AG09319 (cell line): ENCODE results near the gene COX10.
A peak's percentile ranks its signal among the peaks of the same experiment; 100 is the strongest.

ENCODE experiments used
- DNase-seq: peaks from one replicate; pipeline ENCODE4 v3.0.0-alpha.2; 2010; ENCODE audit warnings: low read depth; ENCODE audit errors: extremely low read depth
- TF ChIP-seq, protein P1 (sequence below): IDR thresholded peaks from 2 replicates; pipeline ENCODE4 v1.5.1; 2011; ENCODE audit warnings: low read depth, mild to moderate bottlenecking, inconsistent platforms, low read length, moderate library complexity

COX10 gene

DNA sequence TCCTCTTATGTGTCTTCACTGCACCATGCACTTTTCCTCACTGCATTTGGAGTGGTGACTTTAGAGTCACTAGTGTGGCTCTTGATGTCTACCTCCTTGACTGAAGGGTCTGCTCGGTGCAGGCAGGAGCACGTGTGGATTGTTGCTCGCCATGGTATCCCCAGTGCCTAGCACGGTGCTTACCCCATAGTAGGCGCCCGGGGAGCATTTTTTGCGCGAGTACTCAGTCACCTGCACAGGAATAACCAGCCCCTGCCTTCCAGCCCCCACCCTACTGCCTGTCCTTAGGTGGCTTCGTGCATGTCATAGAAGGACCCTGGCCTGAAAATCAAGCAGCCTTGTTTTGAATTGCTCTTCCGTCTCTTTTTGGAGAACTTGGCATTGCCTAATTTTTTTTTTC lies 136.1 kb downstream of the COX10 start:
- DNase-seq: no peak
- TF ChIP-seq, protein P1, sequence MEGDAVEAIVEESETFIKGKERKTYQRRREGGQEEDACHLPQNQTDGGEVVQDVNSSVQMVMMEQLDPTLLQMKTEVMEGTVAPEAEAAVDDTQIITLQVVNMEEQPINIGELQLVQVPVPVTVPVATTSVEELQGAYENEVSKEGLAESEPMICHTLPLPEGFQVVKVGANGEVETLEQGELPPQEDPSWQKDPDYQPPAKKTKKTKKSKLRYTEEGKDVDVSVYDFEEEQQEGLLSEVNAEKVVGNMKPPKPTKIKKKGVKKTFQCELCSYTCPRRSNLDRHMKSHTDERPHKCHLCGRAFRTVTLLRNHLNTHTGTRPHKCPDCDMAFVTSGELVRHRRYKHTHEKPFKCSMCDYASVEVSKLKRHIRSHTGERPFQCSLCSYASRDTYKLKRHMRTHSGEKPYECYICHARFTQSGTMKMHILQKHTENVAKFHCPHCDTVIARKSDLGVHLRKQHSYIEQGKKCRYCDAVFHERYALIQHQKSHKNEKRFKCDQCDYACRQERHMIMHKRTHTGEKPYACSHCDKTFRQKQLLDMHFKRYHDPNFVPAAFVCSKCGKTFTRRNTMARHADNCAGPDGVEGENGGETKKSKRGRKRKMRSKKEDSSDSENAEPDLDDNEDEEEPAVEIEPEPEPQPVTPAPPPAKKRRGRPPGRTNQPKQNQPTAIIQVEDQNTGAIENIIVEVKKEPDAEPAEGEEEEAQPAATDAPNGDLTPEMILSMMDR: no peak

DNA sequence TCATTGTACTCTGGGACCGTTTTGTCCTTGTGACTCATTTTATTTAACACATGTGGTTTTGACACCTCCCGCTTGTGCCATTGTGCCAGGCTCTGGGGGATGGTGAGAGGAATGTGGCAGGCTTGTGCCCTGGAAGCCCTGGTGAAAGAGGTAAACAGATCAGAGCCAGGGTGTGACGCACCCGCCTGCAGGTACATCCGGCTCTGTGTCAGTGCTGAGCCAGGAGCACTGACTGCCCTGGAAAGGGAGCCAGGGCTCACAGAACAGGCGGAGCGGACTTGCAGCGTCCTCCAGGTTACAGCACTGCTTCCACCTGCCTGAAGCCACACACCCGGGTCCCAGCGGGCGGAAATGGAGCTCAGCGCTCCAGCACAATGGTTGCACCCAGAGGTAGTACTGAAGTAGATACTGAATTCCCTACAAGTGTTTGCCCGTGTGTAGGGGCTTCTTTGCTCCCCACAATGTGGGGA lies 136.7 kb downstream of the COX10 start:
- DNase-seq: no peak

DNA sequence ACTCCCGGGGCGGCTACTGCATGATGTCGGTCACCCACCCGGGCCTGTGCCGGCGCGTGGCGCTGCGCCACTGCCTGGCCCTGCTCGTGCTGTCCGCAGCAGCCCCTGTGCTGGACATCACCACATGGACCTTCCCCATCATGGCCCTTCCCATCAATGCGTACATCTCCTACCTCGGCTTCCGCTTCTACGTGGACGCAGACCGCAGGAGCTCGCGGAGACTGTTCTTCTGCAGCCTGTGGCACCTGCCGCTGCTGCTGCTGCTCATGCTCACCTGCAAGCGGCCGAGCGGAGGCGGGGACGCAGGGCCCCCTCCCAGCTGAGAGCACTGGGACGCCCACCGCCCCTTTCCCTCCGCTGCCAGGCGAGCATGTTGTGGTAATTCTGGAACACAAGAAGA lies 137.6 kb downstream of the COX10 start:
- TF ChIP-seq, protein P1: no peak
- DNase-seq: no peak

More for the DNA sequence above, 136.7 kb downstream of the COX10 start:
- TF ChIP-seq, protein P1: no peak

DNA sequence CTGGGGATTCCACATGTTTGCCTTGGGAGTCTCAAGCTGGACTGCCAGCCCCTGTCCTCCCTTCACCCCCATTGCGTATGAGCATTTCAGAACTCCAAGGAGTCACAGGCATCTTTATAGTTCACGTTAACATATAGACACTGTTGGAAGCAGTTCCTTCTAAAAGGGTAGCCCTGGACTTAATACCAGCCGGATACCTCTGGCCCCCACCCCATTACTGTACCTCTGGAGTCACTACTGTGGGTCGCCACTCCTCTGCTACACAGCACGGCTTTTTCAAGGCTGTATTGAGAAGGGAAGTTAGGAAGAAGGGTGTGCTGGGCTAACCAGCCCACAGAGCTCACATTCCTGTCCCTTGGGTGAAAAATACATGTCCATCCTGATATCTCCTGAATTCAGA lies 138.5 kb downstream of the COX10 start:
- TF ChIP-seq, protein P1: no peak

DNA sequence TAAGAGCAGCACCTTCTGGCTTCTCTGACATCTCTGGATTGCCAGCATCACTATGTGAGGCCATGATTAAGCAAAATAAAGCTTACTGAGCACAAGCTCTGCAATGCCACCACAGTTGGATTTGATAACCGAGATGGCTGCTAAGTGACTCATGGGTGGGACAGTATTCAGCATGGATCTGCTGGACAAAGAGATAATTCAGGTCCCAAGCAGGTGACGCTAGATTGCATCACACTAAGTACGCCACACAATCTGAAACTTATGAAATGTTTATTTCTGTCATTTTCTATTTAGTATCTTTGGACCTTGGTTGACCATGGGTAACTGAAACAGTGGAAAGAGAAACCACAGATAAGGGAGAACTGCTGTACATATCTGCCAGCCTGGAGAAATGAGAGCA lies 139.9 kb downstream of the COX10 start:
- TF ChIP-seq, protein P1: no peak
- no peak for DNase-seq

More for the DNA sequence above, 138.5 kb downstream of the COX10 start:
- DNase-seq: no peak

DNA sequence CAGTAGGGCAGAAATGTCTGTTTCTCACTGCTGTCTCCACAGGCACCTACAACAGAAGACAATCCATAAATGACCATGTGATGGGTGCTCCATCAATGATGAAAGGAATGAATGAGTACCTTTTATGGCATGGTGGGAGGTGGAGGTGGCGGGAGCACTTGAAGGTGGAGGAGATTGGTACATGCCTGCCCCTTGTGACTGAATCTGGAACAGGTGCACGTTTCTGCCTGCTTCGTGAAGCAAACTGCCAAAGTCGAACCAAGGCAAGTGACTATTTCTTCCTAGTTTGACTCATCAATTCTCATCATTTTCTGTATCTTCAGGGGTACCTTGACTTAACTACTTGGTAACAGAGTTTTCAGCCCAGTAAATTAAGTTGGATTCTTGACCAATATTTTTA lies 141.9 kb downstream of the COX10 start:
- TF ChIP-seq, protein P1: no peak
- DNase-seq: no peak

DNA sequence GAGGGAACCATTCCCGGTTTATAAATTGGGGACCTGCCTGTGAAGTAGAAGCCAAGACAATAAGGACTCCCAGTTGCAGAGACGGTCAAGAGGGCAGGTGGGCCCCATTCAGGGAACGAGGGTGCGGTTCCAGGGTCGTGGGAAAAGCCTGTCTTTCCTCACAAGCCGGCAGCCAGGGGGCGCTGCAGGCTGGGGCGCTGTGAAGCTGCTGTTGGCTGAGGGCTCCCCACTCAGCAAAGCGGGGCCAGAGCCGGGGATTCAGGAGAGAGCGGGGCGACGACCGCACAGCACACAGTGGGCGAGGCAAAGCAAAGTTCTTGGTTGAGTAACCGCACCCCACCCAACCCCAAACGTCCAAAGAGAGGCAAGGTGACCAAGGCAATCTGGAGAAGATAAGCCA lies 142.5 kb downstream of the COX10 start:
- no peak for DNase-seq
- TF ChIP-seq, protein P1: peak; percentile 51
